ENCODE results near the gene NR3C1. TPM values are rescaled to one million over a fixed set of nuclear protein-coding genes. Genes with fewer than 3 reads are reported as not detected.

The NR3C1 gene
- total RNA-seq, 4 donors from 2014 or later = 79.2 to 92.3 (median 89.3) TPM

DNA sequence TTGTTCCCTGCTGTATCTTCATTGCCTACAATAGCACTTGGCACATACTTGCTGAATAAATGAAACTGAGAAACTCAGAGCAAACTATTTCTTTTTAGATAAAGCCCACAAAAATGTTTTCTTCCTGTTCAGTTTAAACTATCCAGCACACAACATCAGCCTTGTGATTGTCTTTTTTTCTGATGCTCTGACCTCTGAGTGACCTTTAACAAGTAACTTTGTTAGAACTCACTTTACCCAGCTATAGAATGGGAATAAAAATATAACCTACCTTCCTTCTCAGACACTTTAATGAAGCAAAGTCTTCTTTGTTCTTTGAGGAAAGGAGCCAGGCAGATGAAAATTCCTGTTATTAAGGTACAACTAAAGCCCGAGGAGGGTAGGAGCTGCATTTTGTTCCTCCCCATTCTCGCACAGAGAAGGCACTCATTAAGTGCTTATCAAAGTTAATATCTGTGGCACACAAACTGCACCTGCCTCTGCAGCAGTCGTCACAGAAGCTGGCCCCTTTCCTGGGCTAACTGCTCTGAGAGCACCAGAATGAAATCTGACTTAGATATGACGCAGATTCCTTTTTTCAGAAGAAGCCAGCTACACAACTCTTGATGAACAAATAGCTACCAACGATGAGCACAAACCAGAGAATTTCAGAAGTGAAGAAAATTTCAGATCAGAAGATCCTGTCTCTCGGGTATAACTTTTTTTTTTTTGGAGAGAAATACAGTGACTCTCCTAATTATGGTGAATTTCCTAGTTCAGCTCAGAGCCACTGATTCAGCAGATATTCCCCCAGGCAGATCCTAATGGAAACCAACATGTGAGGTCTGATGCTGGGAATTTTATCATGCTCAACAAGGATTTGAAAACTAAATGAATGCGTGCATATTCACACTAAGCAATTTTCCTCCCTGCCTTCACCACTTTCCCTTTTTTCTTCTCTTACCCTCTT lies 31.0 kb upstream of the NR3C1 start:
- intact Hi-C loops (cut with DNase I) = no loop called here
- no peaks in the 10 kb centered on the region for H3K36me3 ChIP-seq

DNA sequence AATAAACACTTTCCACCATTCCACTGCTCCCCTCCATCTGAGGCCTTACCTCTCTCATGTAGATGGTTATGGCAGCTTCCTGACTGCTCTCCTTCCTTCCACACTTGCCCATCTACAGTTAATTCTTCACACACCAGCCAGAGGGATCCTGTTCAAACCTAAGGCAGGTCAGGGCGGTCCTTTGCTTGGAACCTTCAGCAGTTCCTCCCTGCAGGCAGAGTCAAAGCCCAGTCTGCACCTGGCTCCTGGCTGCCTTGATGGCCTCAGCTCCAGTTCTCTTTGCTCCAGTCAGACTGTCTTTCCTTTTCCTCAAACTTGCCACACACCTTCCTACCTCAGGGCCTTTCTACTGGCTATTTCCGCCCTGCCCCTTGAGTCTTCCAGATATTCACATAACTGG lies 30.2 kb upstream of the NR3C1 start:
- TF ChIP-seq POLR2A (IDR thresholded peaks at IDR 0.05; ENCODE audit: low read depth) = no peak
- TF ChIP-seq, protein P1, sequence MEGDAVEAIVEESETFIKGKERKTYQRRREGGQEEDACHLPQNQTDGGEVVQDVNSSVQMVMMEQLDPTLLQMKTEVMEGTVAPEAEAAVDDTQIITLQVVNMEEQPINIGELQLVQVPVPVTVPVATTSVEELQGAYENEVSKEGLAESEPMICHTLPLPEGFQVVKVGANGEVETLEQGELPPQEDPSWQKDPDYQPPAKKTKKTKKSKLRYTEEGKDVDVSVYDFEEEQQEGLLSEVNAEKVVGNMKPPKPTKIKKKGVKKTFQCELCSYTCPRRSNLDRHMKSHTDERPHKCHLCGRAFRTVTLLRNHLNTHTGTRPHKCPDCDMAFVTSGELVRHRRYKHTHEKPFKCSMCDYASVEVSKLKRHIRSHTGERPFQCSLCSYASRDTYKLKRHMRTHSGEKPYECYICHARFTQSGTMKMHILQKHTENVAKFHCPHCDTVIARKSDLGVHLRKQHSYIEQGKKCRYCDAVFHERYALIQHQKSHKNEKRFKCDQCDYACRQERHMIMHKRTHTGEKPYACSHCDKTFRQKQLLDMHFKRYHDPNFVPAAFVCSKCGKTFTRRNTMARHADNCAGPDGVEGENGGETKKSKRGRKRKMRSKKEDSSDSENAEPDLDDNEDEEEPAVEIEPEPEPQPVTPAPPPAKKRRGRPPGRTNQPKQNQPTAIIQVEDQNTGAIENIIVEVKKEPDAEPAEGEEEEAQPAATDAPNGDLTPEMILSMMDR (IDR thresholded peaks at IDR 0.05) = no peak
- TF ChIP-seq POLR2AphosphoS5 (IDR thresholded peaks at IDR 0.05) = no peak
- TF ChIP-seq EP300 (IDR thresholded peaks at IDR 0.05) = no peak
- Histone ChIP-seq H3K36me3 (no peaks in the 10 kb centered on the region), H3K9me3 (no peaks in the 10 kb centered on the region), H3K4me3 (no peak overlapping the region), H3K4me1 (peaks cover 0 to 10% (median 9%) of the 10 kb centered on the region in 4 donors), H3K27me3 (no peaks in the 10 kb centered on the region), H3K27ac (replicated peaks in 1 of 4) (no peak overlapping the region)
- no peak for DNase-seq (ENCODE audit: extremely low spot score)
- WGBS = 95% methylated on average over 2 of the region's 2 CpGs
- intact Hi-C loops (cut with DNase I) = no loop called here

More for the DNA sequence above, 31.0 kb upstream of the NR3C1 start:
- no peak for DNase-seq (ENCODE audit: extremely low spot score)
- 65% methylated on average over 7 of the region's 7 CpGs for WGBS
- TF ChIP-seq EP300 (IDR thresholded peaks at IDR 0.05) (no peak), POLR2AphosphoS5 (IDR thresholded peaks at IDR 0.05) (no peak), POLR2A (IDR thresholded peaks at IDR 0.05; ENCODE audit: low read depth) (no peak)
- TF ChIP-seq, protein P1 (IDR thresholded peaks at IDR 0.05) = no peak
- peak overlapping the region in 1 of 4 donors; percentile 33 for H3K27ac ChIP-seq (replicated peaks in 1 of 4)
- H3K9me3 ChIP-seq = no peaks in the 10 kb centered on the region
- H3K27me3 ChIP-seq = no peaks in the 10 kb centered on the region
- peak overlapping the region in 2 of 4 donors; percentile 24 to 25 for H3K4me3 ChIP-seq
- peaks cover 0 to 10% (median 9%) of the 10 kb centered on the region in 4 donors for H3K4me1 ChIP-seq

DNA sequence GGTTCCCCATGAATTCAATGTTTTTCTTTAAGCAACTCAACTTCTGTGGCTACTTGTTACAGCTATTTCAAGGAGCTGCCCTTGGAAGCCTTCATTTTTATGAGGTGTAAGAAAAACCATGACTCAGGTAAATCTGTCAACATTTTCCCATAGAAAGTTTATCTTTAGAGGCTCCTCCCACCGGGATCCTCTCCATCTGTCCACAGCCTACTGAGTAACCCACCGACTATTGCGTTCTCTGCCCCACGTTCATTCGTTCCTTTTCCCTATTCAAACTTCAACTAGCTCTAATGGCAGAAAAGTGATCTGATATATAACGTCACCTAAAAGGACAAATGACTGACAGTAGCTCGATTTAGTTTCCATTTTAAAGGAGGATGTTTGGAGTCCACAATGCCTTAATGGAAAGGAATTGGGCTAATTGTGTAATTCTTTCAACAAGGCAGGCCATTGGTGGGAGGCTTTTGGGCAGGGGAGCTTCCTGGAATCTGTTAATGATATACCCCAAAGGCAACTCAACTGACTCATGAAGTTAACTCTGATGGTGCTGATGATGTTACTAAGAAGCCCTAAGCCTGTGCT lies 29.3 kb upstream of the NR3C1 start:
- Histone ChIP-seq H3K4me3 (no peak overlapping the region), H3K27me3 (no peaks in the 10 kb centered on the region), H3K36me3 (no peaks in the 10 kb centered on the region), H3K9me3 (no peaks in the 10 kb centered on the region), H3K27ac (replicated peaks in 1 of 4) (no peak overlapping the region), H3K4me1 (peaks cover 0 to 10% (median 9%) of the 10 kb centered on the region in 4 donors)
- no peak for DNase-seq (ENCODE audit: extremely low spot score)
- intact Hi-C loops (cut with DNase I) = no loop called here
- TF ChIP-seq POLR2AphosphoS5 (IDR thresholded peaks at IDR 0.05) = no peak
- TF ChIP-seq POLR2A (IDR thresholded peaks at IDR 0.05; ENCODE audit: low read depth) = no peak
- no peak for TF ChIP-seq EP300 (IDR thresholded peaks at IDR 0.05)
- TF ChIP-seq, protein P1 (IDR thresholded peaks at IDR 0.05) = no peak
- 80% methylated on average over 7 of the region's 7 CpGs for WGBS

- no peaks in the 10 kb centered on the region for H3K27me3 ChIP-seq
- intact Hi-C loops (cut with DNase I) = no loop called here
- WGBS = 96% methylated on average over 2 of the region's 2 CpGs
- H3K27ac ChIP-seq (replicated peaks in 1 of 4) = no peak overlapping the region
- no peak overlapping the region for H3K4me3 ChIP-seq
- H3K9me3 ChIP-seq = no peaks in the 10 kb centered on the region
- TF ChIP-seq POLR2AphosphoS5 (IDR thresholded peaks at IDR 0.05) (no peak), POLR2A (IDR thresholded peaks at IDR 0.05; ENCODE audit: low read depth) (no peak), EP300 (IDR thresholded peaks at IDR 0.05) (no peak)
- TF ChIP-seq, protein P1 (IDR thresholded peaks at IDR 0.05) = no peak
- H3K36me3 ChIP-seq = no peaks in the 10 kb centered on the region
- no peak for DNase-seq (ENCODE audit: extremely low spot score)
- H3K4me1 ChIP-seq = peaks cover 0 to 10% (median 9%) of the 10 kb centered on the region in 4 donors
Observed at GRCh38 chr5:143431789-143432188, 28.3 kb upstream of the NR3C1 start.
